ENCODE measurements around the gene KCNMB2. TPM values are rescaled to one million over a fixed set of nuclear protein-coding genes. Genes with fewer than 3 reads are reported as not detected.

Gene KCNMB2
- total RNA-seq, 1 experiment from 2014 or later, result not detected

DNA sequence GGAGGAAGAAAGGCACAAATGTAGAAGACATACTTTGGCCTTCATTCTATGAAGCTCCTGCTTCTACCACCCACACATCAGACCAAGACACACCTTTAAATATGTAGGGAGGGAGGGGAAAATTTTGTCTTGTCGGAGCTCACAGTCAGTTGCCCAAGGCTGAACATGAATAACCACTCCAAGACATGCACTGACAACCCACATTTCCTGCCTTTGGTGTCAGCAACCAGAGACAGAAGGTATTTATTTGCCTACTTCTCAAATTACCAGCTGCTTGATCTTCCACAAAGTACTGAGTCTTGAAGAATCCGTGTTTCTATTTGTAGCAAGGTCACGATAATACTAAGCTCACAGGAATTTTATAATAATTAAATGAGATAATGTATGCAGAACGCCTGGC is 169.7 kb downstream of the KCNMB2 start:
- TF ChIP-seq NFYB (CRISPR knock-in tag; conservative IDR thresholded peaks at IDR 0.05; ENCODE audit: low read depth) (no peak), FOXJ3 (CRISPR knock-in tag; IDR thresholded peaks at IDR 0.05; ENCODE audit: borderline replicate concordance) (no peak), SP1 (CRISPR knock-in tag; conservative IDR thresholded peaks at IDR 0.05) (no peak), NFE2L1 (CRISPR knock-in tag; IDR thresholded peaks at IDR 0.05) (no peak), ZNF396 (CRISPR knock-in tag; IDR thresholded peaks at IDR 0.05; ENCODE audit: borderline replicate concordance) (no peak), GTF2I (CRISPR knock-in tag; conservative IDR thresholded peaks at IDR 0.05) (no peak), KAT7 (CRISPR knock-in tag; IDR thresholded peaks at IDR 0.05; ENCODE audit: borderline replicate concordance) (no peak), TCF7 (CRISPR knock-in tag; IDR thresholded peaks at IDR 0.05; ENCODE audit: low read depth) (no peak)
- TF ChIP-seq, protein P1, sequence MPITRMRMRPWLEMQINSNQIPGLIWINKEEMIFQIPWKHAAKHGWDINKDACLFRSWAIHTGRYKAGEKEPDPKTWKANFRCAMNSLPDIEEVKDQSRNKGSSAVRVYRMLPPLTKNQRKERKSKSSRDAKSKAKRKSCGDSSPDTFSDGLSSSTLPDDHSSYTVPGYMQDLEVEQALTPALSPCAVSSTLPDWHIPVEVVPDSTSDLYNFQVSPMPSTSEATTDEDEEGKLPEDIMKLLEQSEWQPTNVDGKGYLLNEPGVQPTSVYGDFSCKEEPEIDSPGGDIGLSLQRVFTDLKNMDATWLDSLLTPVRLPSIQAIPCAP (CRISPR knock-in tag; IDR thresholded peaks at IDR 0.05), result no peak
- TF ChIP-seq, protein P2, sequence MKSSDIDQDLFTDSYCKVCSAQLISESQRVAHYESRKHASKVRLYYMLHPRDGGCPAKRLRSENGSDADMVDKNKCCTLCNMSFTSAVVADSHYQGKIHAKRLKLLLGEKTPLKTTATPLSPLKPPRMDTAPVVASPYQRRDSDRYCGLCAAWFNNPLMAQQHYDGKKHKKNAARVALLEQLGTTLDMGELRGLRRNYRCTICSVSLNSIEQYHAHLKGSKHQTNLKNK (CRISPR knock-in tag; IDR thresholded peaks at IDR 0.05), result no peak
- Mint-ChIP-seq H3K36me3 (no peaks in the 10 kb centered on the region), H3K4me1 (peaks cover 43% of the 10 kb centered on the region), H3K9me3 (no peaks in the 10 kb centered on the region), H3K4me3 (no peak overlapping the region), H3K27me3 (ENCODE audit: low read depth) (no peaks in the 10 kb centered on the region), H3K27ac (no peak overlapping the region)
- ChIA-PET CTCF (interaction anchor here (0.5 to 1.4 kb wide), 2 partner anchors 269 to 442 kb away, joined by 5 to 7 read pairs; partner anchors contain the start of gene PIK3CA), POLR2A (no interaction called here)
- no peak for ATAC-seq
- no peak for DNase-seq (ENCODE audit: low spot score)

DNA sequence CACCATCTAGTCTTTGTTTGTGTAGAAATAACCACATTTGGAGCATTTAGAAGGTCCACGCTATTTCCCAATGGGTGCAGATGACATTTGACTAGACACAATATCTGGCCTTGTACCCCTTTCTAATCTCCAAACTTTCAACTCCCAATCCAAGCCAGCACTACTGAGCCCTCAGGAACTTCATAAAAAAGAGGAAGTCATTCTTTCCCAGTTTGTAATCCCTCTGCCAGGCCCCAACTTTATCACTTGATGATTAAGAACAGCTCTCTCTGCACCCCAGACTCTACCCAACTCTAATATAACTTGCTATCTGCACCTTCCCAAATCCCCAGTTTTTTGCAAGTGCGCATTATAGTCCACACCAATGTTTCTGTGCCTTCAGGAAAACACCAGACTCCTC is 170.2 kb downstream of the KCNMB2 start:
- ChIA-PET CTCF (interaction anchor here (0.5 kb wide), 1 partner anchor 441 kb away, joined by 7 read pairs; the partner anchor contains the start of gene PIK3CA), POLR2A (no interaction called here)
- no peaks in the 10 kb centered on the region for H3K27me3 Mint-ChIP-seq (ENCODE audit: low read depth)
- no peak for ATAC-seq
- peak overlapping the region; percentile 8; the same call in 1 of the 2 replicates for H3K27ac Mint-ChIP-seq
- H3K9me3 Mint-ChIP-seq, result no peaks in the 10 kb centered on the region
- DNase-seq (ENCODE audit: low spot score), result no peak
- H3K4me1 Mint-ChIP-seq, result peaks cover 43% of the 10 kb centered on the region
- H3K36me3 Mint-ChIP-seq, result no peaks in the 10 kb centered on the region
- no peak overlapping the region for H3K4me3 Mint-ChIP-seq
- TF ChIP-seq ZNF396 (CRISPR knock-in tag; IDR thresholded peaks at IDR 0.05; ENCODE audit: borderline replicate concordance) (no peak), NR3C1 (CRISPR knock-in tag; conservative IDR thresholded peaks at IDR 0.05; ENCODE audit: low read depth) (no peak), IRF2 (CRISPR knock-in tag; IDR thresholded peaks at IDR 0.05; ENCODE audit: borderline replicate concordance, low read depth) (no peak), HMGA2 (CRISPR knock-in tag; IDR thresholded peaks at IDR 0.05) (no peak), ZNF423 (CRISPR knock-in tag; IDR thresholded peaks at IDR 0.05) (no peak), JUN (CRISPR knock-in tag; IDR thresholded peaks at IDR 0.05) (no peak), ETV6 (CRISPR knock-in tag; IDR thresholded peaks at IDR 0.05) (no peak), EMX1 (CRISPR knock-in tag; IDR thresholded peaks at IDR 0.05) (no peak), CREB1 (CRISPR knock-in tag; IDR thresholded peaks at IDR 0.05) (no peak)
- TF ChIP-seq, protein P3, sequence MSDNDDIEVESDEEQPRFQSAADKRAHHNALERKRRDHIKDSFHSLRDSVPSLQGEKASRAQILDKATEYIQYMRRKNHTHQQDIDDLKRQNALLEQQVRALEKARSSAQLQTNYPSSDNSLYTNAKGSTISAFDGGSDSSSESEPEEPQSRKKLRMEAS (CRISPR knock-in tag; IDR thresholded peaks at IDR 0.05), result no peak
- TF ChIP-seq, protein P4, sequence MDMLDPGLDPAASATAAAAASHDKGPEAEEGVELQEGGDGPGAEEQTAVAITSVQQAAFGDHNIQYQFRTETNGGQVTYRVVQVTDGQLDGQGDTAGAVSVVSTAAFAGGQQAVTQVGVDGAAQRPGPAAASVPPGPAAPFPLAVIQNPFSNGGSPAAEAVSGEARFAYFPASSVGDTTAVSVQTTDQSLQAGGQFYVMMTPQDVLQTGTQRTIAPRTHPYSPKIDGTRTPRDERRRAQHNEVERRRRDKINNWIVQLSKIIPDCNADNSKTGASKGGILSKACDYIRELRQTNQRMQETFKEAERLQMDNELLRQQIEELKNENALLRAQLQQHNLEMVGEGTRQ (CRISPR knock-in tag; IDR thresholded peaks at IDR 0.05), result no peak
- TF ChIP-seq, protein P5, sequence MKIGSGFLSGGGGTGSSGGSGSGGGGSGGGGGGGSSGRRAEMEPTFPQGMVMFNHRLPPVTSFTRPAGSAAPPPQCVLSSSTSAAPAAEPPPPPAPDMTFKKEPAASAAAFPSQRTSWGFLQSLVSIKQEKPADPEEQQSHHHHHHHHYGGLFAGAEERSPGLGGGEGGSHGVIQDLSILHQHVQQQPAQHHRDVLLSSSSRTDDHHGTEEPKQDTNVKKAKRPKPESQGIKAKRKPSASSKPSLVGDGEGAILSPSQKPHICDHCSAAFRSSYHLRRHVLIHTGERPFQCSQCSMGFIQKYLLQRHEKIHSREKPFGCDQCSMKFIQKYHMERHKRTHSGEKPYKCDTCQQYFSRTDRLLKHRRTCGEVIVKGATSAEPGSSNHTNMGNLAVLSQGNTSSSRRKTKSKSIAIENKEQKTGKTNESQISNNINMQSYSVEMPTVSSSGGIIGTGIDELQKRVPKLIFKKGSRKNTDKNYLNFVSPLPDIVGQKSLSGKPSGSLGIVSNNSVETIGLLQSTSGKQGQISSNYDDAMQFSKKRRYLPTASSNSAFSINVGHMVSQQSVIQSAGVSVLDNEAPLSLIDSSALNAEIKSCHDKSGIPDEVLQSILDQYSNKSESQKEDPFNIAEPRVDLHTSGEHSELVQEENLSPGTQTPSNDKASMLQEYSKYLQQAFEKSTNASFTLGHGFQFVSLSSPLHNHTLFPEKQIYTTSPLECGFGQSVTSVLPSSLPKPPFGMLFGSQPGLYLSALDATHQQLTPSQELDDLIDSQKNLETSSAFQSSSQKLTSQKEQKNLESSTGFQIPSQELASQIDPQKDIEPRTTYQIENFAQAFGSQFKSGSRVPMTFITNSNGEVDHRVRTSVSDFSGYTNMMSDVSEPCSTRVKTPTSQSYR (CRISPR knock-in tag; IDR thresholded peaks at IDR 0.05), result no peak
- TF ChIP-seq, protein P6, sequence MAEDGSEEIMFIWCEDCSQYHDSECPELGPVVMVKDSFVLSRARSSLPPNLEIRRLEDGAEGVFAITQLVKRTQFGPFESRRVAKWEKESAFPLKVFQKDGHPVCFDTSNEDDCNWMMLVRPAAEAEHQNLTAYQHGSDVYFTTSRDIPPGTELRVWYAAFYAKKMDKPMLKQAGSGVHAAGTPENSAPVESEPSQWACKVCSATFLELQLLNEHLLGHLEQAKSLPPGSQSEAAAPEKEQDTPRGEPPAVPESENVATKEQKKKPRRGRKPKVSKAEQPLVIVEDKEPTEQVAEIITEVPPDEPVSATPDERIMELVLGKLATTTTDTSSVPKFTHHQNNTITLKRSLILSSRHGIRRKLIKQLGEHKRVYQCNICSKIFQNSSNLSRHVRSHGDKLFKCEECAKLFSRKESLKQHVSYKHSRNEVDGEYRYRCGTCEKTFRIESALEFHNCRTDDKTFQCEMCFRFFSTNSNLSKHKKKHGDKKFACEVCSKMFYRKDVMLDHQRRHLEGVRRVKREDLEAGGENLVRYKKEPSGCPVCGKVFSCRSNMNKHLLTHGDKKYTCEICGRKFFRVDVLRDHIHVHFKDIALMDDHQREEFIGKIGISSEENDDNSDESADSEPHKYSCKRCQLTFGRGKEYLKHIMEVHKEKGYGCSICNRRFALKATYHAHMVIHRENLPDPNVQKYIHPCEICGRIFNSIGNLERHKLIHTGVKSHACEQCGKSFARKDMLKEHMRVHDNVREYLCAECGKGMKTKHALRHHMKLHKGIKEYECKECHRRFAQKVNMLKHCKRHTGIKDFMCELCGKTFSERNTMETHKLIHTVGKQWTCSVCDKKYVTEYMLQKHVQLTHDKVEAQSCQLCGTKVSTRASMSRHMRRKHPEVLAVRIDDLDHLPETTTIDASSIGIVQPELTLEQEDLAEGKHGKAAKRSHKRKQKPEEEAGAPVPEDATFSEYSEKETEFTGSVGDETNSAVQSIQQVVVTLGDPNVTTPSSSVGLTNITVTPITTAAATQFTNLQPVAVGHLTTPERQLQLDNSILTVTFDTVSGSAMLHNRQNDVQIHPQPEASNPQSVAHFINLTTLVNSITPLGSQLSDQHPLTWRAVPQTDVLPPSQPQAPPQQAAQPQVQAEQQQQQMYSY (CRISPR knock-in tag; IDR thresholded peaks at IDR 0.05), result no peak
- TF ChIP-seq, protein P7, sequence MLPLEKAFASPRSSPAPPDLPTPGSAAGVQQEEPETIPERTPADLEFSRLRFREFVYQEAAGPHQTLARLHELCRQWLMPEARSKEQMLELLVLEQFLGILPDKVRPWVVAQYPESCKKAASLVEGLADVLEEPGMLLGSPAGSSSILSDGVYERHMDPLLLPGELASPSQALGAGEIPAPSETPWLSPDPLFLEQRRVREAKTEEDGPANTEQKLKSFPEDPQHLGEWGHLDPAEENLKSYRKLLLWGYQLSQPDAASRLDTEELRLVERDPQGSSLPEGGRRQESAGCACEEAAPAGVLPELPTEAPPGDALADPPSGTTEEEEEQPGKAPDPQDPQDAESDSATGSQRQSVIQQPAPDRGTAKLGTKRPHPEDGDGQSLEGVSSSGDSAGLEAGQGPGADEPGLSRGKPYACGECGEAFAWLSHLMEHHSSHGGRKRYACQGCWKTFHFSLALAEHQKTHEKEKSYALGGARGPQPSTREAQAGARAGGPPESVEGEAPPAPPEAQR (CRISPR knock-in tag; IDR thresholded peaks at IDR 0.05), result no peak
